GM19023 (cell line): ENCODE results near the gene RERE.
"Not testable (repeated sequence)": the region's sequence is repeated elsewhere in the genome, so short reads cannot be mapped to it uniquely, and the experiment has no call there.

Source experiments
- ATAC-seq: cut with Tn5 transposase; IDR thresholded peaks from one replicate; pipeline ENCODE4 v1.9.1; 2021; ENCODE audit warnings: mild to moderate bottlenecking, moderate library complexity; ENCODE audit not compliant: unreplicated experiment

The RERE gene

DNA sequence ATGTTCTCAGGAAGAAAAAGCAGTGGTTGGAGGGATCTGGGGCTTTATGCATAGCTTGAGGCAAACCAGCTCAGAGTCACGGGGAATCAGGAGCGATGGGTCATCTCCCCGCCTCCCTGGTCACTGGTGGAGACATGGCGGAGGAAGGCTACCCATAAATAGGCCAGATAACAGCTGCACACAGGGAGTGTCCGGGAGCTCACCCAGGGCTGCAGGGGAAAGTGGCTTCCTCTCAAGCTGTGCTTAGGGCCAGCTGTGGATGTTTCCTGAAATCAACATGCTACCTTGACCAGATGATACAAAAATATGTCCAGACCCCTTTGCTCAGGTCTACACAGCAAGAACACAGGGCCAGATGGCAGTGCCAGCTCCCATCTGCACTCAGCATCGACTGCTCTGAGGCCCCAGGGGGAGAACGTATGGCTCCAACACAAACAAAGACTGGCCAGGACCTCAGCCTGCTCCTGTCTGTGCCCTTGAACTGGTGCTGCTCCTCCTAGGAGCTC, 27.1 kb upstream of the RERE start:
- no peak for ATAC-seq

GRCh38 chr1:8841395-8841794, 24.0 kb upstream of the RERE start:
- no peak for ATAC-seq

GRCh38 chr1:8839990-8840389, 22.6 kb upstream of the RERE start:
- ATAC-seq: no peak

DNA sequence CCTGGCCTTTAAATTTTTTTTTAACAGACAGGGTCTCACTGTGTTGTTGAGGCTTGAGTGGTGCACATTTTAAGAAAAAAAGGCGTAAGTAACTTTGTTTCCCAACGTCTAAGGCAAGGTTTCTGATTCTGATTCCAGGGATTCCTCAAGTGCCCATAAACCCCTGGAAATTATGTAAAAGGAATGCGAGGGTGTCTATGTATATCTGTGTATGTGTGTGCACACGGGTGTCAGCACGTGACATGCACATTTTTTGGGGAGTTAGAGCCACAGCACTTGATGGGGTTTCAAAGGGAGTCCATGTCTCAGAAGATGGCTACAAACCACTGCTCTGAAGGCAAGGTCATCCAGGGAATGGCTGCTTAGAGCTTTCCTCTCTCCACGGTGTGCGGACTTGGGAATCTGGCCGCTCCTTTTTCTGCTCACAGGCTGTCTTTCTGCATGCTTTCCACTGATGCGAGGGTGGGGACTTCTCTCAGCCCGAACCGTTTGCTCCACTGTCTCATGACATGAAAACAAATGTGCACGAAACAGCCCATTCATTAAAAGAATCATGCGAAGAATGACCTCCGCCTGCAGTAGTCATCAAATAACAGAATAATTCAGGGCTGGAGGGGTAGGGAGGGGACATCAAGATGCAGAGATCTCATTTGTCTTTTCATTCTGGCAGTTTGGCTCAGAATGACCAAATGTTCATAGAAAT, 18.7 kb upstream of the RERE start:
- ATAC-seq: no peak

GRCh38 chr1:8831340-8831739, 13.9 kb upstream of the RERE start:
- no peak for ATAC-seq

DNA sequence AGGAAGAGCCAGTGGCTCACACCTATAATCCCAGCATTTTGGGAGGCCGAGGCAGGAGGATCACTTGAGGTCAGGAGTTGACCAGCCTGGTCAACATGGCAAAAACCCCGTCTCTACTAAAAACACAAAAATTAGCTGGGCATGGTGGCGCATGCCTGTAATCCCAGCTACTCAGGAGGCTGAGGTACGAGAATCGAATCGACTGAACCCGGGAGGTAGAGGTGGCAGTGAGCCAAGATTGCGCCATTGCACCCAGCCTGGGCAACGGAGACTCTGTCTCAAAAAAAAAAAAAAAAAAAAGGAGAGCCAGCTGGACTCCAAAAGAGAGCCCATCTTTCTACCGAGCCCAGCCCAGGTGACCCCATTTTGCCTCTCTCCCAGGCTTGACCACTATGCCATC, 13.3 kb upstream of the RERE start:
- ATAC-seq: not testable (repeated sequence)

DNA sequence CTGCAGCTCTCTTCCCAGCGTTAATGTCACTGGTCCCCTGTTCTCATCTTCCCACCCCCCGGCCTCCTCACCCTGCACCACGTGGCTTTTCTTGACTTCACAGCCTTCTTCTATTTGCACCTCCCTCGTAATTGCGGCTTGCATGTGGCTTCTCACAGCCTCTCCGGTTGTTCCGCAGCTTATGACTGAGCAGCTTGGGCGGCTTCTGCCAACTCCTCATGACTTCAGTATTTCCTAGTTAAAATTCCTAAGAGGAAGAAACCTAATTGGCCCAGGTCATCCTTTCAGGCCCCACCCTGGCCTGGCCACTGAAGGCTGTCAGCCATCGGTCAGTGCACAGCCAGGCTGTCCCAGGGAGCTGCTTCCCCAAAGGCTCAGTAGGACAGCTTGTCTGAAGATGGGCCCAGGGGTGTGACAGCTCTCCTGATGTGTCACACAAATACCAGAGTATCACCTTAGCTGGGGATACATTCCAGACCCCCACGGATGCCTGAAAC, 8.6 kb upstream of the RERE start:
- ATAC-seq: no peak

DNA sequence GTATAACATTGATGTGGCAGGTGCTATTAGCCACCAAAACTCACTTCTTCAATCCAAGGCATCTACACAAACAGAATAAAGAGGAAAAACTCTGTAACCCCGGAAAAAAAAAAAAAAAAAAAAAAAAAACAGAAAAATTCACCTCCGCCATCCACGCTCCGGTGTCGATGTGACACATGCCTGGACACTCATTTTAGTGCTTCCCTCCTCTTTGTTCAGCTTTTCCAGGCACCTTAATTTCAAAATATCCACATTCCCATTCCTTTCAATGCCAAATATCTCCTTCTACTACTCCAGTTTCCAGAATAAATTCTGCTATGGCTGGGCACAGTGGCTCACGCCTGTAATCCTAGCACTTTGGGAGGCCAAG, 5.8 kb upstream of the RERE start:
- no peak for ATAC-seq

- ATAC-seq: no peak
Observed at GRCh38 chr1:8822373-8823294, 5.2 kb upstream of the RERE start.

- no peak for ATAC-seq
Observed at GRCh38 chr1:8821084-8821483, 3.6 kb upstream of the RERE start.

GRCh38 chr1:8818789-8819188, 1.3 kb upstream of the RERE start:
- not testable (repeated sequence) for ATAC-seq

- no peak for ATAC-seq
Observed at GRCh38 chr1:8818325-8818775, 910 bp upstream of the RERE start.

- peak; percentile 19 for ATAC-seq
Observed at GRCh38 chr1:8816831-8817411, 519 bp downstream of the RERE start.

- ATAC-seq: no peak
Observed at GRCh38 chr1:8816264-8816663, 1.2 kb downstream of the RERE start.

- ATAC-seq: no peak
Observed at GRCh38 chr1:8815582-8816151, 1.8 kb downstream of the RERE start.

- ATAC-seq: no peak
Observed at GRCh38 chr1:8814865-8815264, 2.6 kb downstream of the RERE start.

- no peak for ATAC-seq
Observed at GRCh38 chr1:8813991-8814390, 3.4 kb downstream of the RERE start.

- no peak for ATAC-seq
Observed at GRCh38 chr1:8813016-8813763, 4.2 kb downstream of the RERE start.

GRCh38 chr1:8812081-8812480, 5.4 kb downstream of the RERE start:
- no peak for ATAC-seq

DNA sequence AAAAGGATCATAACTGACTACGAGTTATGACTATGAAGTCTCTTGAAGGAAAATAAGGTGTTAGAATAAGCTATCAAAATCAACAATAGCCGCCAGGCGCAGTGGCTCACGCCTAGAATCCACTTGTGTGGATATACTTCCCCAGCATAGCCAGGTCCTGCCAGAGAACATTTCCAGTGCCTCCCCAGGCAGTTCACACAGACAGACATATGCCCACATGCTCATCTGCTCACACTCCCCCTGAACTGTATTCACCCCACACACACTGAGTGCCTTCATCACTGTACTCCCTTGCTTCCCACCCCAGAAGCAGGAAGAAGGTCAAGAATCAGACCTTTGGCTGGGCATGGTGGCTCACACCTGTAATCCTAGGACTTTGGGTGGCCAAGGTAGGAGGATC, 6.5 kb downstream of the RERE start:
- ATAC-seq: no peak
